Stimulated activated CD8-positive, alpha-beta memory T cell treated with anti-CD3 and anti-CD28 coated beads, Interleukin-4, amount 100 ng/mL, for 4 hours (primary cell): ENCODE results near the gene DPP4.

Source experiments
- DNase-seq, 2 donors: peaks; one replicate each; pipeline ENCODE4 v3.0.0-alpha.2; 2020; ENCODE audit warnings: low read depth in 2 of 2, low spot score in 1 of 2

DPP4 gene

DNA sequence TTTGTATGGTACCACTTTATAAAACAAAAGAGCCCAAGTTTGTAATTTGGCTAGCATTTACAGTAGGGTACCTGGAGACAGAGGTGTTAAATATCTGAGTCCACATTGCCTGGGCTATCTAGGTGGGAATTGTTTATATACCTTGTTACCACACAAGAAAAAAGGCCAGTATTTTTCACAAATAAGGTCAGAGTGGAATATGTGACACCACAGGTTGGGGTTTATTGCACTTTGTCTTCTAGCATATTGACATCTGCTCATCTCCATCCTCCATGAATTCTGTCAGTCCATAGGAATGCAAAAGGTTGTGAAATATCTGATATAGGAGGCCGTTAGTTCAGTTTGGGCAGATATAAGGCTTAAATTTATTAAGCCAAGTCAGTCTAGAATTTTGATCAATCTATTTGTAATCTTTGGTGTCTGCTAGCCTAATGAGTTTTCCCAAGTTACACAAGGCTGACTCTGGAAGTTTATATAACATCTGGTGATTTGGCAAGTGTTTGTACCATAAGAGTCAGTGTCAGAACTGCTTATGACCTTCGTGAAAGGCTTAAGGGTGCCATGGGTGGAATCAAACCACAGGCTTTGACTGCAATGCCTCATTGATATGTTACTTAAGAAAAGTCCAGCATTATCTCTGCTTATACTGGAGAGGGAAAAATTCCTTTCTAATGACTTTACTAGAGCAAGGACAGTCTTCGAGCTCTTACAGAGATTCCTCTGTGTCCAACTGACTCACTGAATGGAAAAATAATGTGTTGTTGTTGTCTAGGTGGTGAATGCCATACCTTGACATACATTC, 11.3 kb upstream of the DPP4 start:
- DNase-seq, result no peak

GRCh38 chr2:162084536-162084935, 10.5 kb upstream of the DPP4 start:
- DNase-seq, result no peak

DNA sequence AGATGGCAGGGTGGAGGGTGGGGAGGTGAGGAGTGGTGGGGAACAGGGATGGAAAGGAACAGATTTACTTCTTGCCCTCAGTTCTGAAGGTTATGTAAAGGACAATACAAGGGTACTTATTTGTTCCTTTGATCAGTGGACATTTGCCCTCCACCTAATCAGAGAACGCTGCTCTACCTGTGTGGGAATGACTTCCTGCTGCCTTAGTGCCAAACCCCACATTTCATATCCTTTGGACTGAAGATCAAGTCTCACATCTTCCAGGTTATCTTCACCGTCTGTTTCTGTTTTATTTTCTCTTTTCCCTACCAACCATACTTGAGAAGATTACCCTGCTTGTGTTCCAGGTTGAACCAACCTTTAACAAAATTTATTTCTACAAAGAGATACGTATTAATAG, 8.7 kb upstream of the DPP4 start:
- no peak for DNase-seq

DNA sequence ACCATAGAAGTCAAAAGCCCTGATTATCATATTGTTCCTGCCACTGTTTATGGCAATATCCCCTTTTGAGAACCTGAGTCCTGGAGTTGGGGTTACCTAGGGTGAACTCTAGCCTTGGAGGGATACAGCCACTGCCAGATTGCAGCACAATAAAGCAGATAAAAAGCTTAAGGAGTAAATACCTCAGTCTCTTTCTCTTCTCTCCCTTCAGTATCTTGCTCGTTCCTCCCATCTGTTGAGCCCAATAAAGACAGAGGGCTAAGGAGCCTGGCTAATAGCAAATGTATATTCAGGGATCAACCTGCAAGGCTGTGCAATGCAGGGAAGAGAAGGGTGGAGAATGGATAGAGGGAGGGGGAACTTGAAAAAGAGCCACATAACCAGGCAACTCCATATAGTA, 8.0 kb upstream of the DPP4 start:
- no peak for DNase-seq

- DNase-seq, result no peak
Measured at GRCh38 chr2:162079514-162079913, 5.5 kb upstream of the DPP4 start.

- DNase-seq, result no peak
Measured at GRCh38 chr2:162075689-162076132, 1.7 kb upstream of the DPP4 start.

GRCh38 chr2:162074928-162075688, 1.1 kb upstream of the DPP4 start:
- no peak for DNase-seq

- no peak for DNase-seq
Measured at GRCh38 chr2:162074632-162074895, 549 bp upstream of the DPP4 start.

- no peak for DNase-seq
Measured at GRCh38 chr2:162072976-162073887, 783 bp downstream of the DPP4 start.

DNA sequence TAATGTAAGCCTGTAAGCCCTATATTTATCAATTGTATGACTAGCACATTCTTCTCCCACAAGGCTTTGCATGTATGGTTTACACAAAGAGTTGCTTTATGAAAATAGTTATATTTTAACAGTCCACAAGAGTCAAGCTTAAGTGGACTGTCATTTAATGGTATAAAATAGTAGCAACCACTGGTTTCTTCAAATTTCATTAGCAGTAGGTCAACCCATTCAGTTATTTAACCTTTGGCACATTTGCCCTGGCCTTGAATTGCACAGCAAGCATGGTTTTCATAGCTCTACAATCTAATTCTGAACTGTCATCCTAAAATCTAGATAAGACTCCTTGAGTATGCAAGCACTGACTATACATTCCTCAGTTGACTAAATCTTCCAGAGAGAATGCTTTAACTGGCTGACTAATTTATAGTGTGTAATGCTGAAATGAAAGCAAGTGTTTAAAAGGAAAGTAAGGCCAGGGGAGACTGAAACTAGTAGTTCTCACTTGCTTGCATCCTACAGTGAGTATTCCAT, 1.8 kb downstream of the DPP4 start:
- DNase-seq, result no peak

DNA sequence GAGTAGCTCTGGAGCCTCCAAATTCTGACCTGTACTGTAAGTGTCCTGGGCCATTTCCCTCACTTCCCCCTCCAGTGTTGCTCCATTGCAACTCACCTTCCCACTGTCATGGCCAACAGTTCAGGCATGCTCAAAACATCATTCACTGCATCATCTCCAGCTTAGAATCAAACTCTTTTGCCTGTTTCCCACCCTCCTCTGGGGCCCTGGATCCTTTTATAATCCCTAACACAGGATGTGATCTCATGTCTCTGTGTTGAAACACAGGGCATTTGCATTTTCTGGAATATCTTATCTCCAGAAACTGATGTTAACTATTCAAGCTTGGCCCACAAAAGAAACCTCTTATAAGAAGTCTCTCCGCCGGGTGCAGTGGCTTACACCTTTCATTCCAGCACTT, 3.0 kb downstream of the DPP4 start:
- no peak for DNase-seq

- DNase-seq, result no peak
Measured at GRCh38 chr2:162070228-162070936, 3.6 kb downstream of the DPP4 start.

- no peak for DNase-seq
Measured at GRCh38 chr2:162069267-162069903, 4.6 kb downstream of the DPP4 start.

- no peak for DNase-seq
Measured at GRCh38 chr2:162067596-162067995, 6.4 kb downstream of the DPP4 start.

DNA sequence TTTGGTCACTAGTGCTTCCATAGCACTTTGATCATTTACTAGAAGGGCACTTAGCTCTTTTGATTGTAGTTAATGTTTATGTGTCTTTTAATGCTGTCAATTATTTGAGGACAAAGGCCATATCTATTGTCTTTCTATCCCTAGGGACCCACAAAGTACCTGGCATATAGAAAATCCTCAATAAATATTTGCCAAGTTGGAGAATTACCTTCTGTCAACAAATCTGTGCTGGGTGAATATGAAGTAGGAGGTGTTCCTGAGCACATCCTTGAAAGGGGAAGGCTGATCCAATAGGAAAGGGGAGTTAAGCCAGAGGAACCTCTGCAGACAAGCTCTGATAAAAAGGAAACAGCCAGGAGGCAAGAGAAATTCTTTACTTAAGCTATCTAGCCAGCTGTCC, 8.2 kb downstream of the DPP4 start:
- no peak for DNase-seq

DNA sequence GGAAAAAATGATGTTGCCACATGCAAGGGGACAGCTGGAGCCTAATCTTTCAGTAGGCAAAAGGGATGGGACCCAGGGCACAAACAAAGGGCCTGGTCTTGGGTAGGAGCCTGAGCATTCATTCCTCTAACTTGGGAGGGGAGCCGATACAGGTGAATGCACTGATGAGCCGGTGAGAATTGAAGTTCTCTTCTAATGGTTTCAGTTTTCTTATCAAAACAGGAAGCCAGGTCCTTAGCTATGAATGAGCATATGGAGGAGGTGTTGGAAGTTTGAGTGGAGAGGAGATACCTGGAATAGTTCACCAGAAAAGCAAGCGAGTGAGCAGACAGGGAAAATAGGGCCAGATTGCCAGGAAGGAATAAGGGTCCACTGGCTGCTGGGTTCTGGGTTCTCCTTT, 10.1 kb downstream of the DPP4 start:
- DNase-seq, result no peak

GRCh38 chr2:162063281-162063680, 10.7 kb downstream of the DPP4 start:
- no peak for DNase-seq

GRCh38 chr2:162062559-162062958, 11.5 kb downstream of the DPP4 start:
- no peak for DNase-seq

DNA sequence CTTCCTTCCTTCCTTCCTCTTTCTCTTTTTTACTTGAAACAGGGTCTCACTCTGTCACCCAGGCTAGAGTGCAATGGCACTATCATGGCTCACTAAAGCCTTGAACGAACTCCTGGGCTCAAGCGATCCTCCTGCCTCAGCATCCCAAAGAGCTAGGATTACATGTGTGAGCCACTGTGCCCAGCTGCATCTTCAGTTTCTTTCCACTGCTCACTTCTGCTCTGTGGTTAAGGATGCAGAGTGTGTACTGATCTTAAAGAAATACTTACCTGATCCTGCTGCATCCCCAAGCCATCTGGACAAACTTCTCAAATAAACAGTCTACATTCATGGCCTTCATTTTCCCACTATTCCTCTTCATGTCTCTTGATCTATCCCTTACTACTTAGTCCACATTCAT, 13.0 kb downstream of the DPP4 start:
- DNase-seq, result no peak

GRCh38 chr2:162060532-162060931, 13.5 kb downstream of the DPP4 start:
- no peak for DNase-seq
